Common myeloid progenitor, CD34-positive (primary cell): ENCODE results near the gene KIF16B. TPM values are rescaled to one million over a fixed set of nuclear protein-coding genes. Genes with fewer than 3 reads are reported as not detected.

Experiments used
- CTCF ChIA-PET: fragments of 350-600 bp; sonication (Branson Sonifier 250); formaldehyde crosslinking; loops from one replicate; lab custom pipeline; 2021; ENCODE audit warnings: antibody characterized with exemption; lab: Charles Lee
- POLR2A ChIA-PET: fragments of 350-600 bp; sonication (Branson Sonifier 250); formaldehyde crosslinking; loops from one replicate; lab custom pipeline; 2021; ENCODE audit warnings: antibody characterized with exemption; lab: Charles Lee
- DNase-seq, 3 donors: peaks; one replicate each; pipeline versions ENCODE4 v3.0.0 to v3.0.0-alpha.2; 2013
- H3K27ac ChIP-seq, 2 experiments: 1 replicate in 1 of 2; 2 replicates in 1 of 2; pipeline ENCODE4 v1.7.0; 2013; ENCODE audit warnings: inconsistent platforms in 2 of 2, low read length in 2 of 2, mild to moderate bottlenecking in 2 of 2, low read depth in 1 of 2, moderate library complexity in 1 of 2; ENCODE audit not compliant: severe bottlenecking in 2 of 2, insufficient read depth in 1 of 2, poor library complexity in 1 of 2
- H3K27me3 ChIP-seq, 5 experiments: replicated peaks in 2 of 5; 1 replicate in 3 of 5; 2 replicates in 2 of 5; pipeline versions ENCODE4 v1.6.1 to v1.7.0; 2013; ENCODE audit warnings: low read length in 4 of 5, mild to moderate bottlenecking in 2 of 5, moderate library complexity in 2 of 5, inconsistent platforms in 1 of 5; ENCODE audit not compliant: insufficient read depth in 5 of 5, control insufficient read depth in 4 of 5
- H3K36me3 ChIP-seq, 4 experiments: 1 replicate in 2 of 4; 2 replicates in 2 of 4; pipeline versions ENCODE4 v1.6.1 to v1.7.0; 2013; ENCODE audit warnings: low read length in 3 of 4, control low read depth in 1 of 4, mild to moderate bottlenecking in 1 of 4; ENCODE audit not compliant: control insufficient read depth in 4 of 4, insufficient read depth in 4 of 4
- H3K4me1 ChIP-seq, 4 experiments: 1 replicate in 3 of 4; 2 replicates in 1 of 4; pipeline versions ENCODE4 v1.6.1 to v1.7.1; 2013; ENCODE audit warnings: low read length in 3 of 4, mild to moderate bottlenecking in 3 of 4, control low read depth in 1 of 4, inconsistent platforms in 1 of 4, moderate library complexity in 1 of 4; ENCODE audit not compliant: control insufficient read depth in 4 of 4, insufficient read depth in 4 of 4; ENCODE audit errors: control extremely low read depth in 1 of 4
- H3K4me3 ChIP-seq, 7 experiments: 1 replicate in 4 of 7; 2 replicates in 3 of 7; pipeline versions ENCODE4 v1.5.1 to v1.7.0; 2013; ENCODE audit warnings: mild to moderate bottlenecking in 7 of 7, low read length in 6 of 7, moderate library complexity in 6 of 7, inconsistent platforms in 2 of 7, low read depth in 2 of 7, control low read depth in 1 of 7; ENCODE audit not compliant: insufficient read depth in 4 of 7, control insufficient read depth in 1 of 7; ENCODE audit errors: extremely low read depth in 1 of 7
- H3K9me3 ChIP-seq, 5 experiments: 1 replicate in 4 of 5; 2 replicates in 1 of 5; pipeline versions ENCODE4 v1.6.1 to v1.7.1; 2013; ENCODE audit warnings: low read length in 4 of 5, mild to moderate bottlenecking in 2 of 5, inconsistent platforms in 1 of 5, low read depth in 1 of 5, moderate library complexity in 1 of 5; ENCODE audit not compliant: control insufficient read depth in 4 of 5, insufficient read depth in 2 of 5; ENCODE audit errors: control extremely low read depth in 1 of 5
- WGBS: methylation state at CpG from one replicate; pipeline ENCODE4 v1.1.5; 2013; ENCODE audit not compliant: insufficient coverage; 5-methylcytosine and 5-hydroxymethylcytosine counted together
- polyA plus RNA-seq: library from polyadenylated mRNA; unstranded; fragments of 120-200 nt; gene quantifications from one replicate; pipeline ENCODE4 v1.2.1, GENCODE V29; 2013

Gene KIF16B, protein sequence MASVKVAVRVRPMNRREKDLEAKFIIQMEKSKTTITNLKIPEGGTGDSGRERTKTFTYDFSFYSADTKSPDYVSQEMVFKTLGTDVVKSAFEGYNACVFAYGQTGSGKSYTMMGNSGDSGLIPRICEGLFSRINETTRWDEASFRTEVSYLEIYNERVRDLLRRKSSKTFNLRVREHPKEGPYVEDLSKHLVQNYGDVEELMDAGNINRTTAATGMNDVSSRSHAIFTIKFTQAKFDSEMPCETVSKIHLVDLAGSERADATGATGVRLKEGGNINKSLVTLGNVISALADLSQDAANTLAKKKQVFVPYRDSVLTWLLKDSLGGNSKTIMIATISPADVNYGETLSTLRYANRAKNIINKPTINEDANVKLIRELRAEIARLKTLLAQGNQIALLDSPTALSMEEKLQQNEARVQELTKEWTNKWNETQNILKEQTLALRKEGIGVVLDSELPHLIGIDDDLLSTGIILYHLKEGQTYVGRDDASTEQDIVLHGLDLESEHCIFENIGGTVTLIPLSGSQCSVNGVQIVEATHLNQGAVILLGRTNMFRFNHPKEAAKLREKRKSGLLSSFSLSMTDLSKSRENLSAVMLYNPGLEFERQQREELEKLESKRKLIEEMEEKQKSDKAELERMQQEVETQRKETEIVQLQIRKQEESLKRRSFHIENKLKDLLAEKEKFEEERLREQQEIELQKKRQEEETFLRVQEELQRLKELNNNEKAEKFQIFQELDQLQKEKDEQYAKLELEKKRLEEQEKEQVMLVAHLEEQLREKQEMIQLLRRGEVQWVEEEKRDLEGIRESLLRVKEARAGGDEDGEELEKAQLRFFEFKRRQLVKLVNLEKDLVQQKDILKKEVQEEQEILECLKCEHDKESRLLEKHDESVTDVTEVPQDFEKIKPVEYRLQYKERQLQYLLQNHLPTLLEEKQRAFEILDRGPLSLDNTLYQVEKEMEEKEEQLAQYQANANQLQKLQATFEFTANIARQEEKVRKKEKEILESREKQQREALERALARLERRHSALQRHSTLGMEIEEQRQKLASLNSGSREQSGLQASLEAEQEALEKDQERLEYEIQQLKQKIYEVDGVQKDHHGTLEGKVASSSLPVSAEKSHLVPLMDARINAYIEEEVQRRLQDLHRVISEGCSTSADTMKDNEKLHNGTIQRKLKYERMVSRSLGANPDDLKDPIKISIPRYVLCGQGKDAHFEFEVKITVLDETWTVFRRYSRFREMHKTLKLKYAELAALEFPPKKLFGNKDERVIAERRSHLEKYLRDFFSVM (N-terminal part only)
- 5.4 TPM for polyA plus RNA-seq

GRCh38 chr20:16573001-16573965, at the start of gene KIF16B:
Gene KIF16B (minus strand): TSS chr20:16573448. CDS start chr20:16573275, 173 bp downstream.
- CTCF ChIA-PET = no interaction called here
- Histone ChIP-seq H3K27ac (peak within 1 kb of the TSS in 1 of 2 experiments; percentile 66), H3K36me3 (no peaks in the 10 kb centered on the region), H3K4me1 (peaks cover 5 to 37% (median 20%) of the 10 kb centered on the region in 4 experiments), H3K27me3 (no peaks in the 10 kb centered on the region), H3K4me3 (peak within 1 kb of the TSS; percentile 58 to 91 (median 75)), H3K9me3 (no peaks in the 10 kb centered on the region)
- 4% methylated on average over 53 of the region's 65 CpGs for WGBS
- POLR2A ChIA-PET = no interaction called here
- DNase-seq = peak; percentile 83 to 90 (median 85)

- CTCF ChIA-PET = no interaction called here
- no peak for DNase-seq
- POLR2A ChIA-PET = no interaction called here
Observed at GRCh38 chr20:16622501-16622900, 49.3 kb upstream of the KIF16B start.

DNA sequence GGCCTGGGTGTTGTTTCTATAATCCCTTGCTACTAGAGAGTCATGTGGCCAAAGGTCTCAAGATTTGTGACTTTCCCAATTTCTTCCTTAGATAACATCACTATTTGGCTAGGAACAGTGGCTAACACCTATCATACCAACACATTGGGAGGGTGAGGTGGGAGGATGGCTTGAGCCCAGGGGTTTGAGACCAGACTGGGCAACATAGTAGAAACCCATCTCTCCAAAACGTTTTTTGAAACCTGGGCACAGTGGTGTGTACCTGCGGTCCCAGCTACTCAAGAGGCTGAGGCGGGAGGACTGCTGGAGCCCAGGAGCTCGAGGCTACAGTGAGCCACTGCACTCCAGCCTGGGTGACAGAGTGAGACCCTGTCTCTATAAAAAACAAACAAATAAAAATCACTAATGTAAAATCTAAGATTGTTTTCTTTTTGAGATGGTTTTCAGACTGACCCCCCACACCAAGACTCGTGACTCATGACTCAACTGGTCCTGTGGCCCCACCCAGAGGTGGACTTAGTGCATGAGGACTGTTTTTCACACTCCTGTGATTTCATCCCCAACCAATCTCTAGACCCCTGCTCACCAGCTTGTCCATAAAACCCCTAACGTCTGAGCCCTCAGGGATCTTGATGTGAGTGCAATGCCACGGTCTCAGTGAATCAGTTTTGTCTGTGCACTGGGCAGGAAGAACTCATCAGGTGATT, 48.3 kb upstream of the KIF16B start:
- H3K9me3 ChIP-seq = peaks cover 2 to 11% (median 3%) of the 10 kb centered on the region in 5 experiments

More at GRCh38 chr20:16622501-16622900, 49.3 kb upstream of the KIF16B start:
- H3K36me3 ChIP-seq = no peaks in the 10 kb centered on the region
- H3K27ac ChIP-seq = no peak overlapping the region
- peaks cover 0 to 3% (median 0%) of the 10 kb centered on the region in 5 experiments for H3K9me3 ChIP-seq
- H3K27me3 ChIP-seq = no peaks in the 10 kb centered on the region
- H3K4me3 ChIP-seq = no peak overlapping the region
- H3K4me1 ChIP-seq = no peaks in the 10 kb centered on the region

GRCh38 chr20:16620961-16621360, 47.7 kb upstream of the KIF16B start:
- H3K36me3 ChIP-seq = no peaks in the 10 kb centered on the region
- no peak overlapping the region for H3K4me3 ChIP-seq
- ChIA-PET POLR2A (no interaction called here), CTCF (no interaction called here)
- H3K4me1 ChIP-seq = no peaks in the 10 kb centered on the region
- DNase-seq = no peak
- no peak overlapping the region for H3K27ac ChIP-seq
- WGBS = 93% methylated on average over 5 of the region's 5 CpGs
- peaks cover 2 to 14% (median 3%) of the 10 kb centered on the region in 5 experiments for H3K9me3 ChIP-seq
- no peaks in the 10 kb centered on the region for H3K27me3 ChIP-seq

More for the DNA sequence above, 48.3 kb upstream of the KIF16B start:
- Histone ChIP-seq H3K27ac (no peak overlapping the region), H3K36me3 (no peaks in the 10 kb centered on the region), H3K4me1 (no peaks in the 10 kb centered on the region), H3K27me3 (no peaks in the 10 kb centered on the region), H3K4me3 (no peak overlapping the region)
- POLR2A ChIA-PET = no interaction called here
- no peak for DNase-seq
- 94% methylated on average over 4 of the region's 7 CpGs for WGBS
- CTCF ChIA-PET = no interaction called here

- peaks cover 2 to 14% (median 3%) of the 10 kb centered on the region in 5 experiments for H3K9me3 ChIP-seq
- DNase-seq = no peak
- H3K27ac ChIP-seq = no peak overlapping the region
- CTCF ChIA-PET = no interaction called here
- WGBS = 100% methylated on average over 1 of the region's 1 CpG
- POLR2A ChIA-PET = no interaction called here
- no peak overlapping the region for H3K4me3 ChIP-seq
- no peaks in the 10 kb centered on the region for H3K4me1 ChIP-seq
- H3K36me3 ChIP-seq = no peaks in the 10 kb centered on the region
- H3K27me3 ChIP-seq = no peaks in the 10 kb centered on the region
Observed at GRCh38 chr20:16619953-16620352, 46.7 kb upstream of the KIF16B start.

- Histone ChIP-seq H3K27ac (no peak overlapping the region), H3K27me3 (peaks cover 0 to 4% (median 0%) of the 10 kb centered on the region in 5 experiments), H3K4me3 (no peak overlapping the region), H3K36me3 (no peaks in the 10 kb centered on the region), H3K4me1 (no peaks in the 10 kb centered on the region), H3K9me3 (peaks cover 2 to 14% (median 3%) of the 10 kb centered on the region in 5 experiments)
- CTCF ChIA-PET = no interaction called here
- WGBS = 100% methylated on average over 2 of the region's 2 CpGs
- POLR2A ChIA-PET = no interaction called here
- no peak for DNase-seq
Observed at GRCh38 chr20:16617056-16617455, 43.8 kb upstream of the KIF16B start.
